Hematopoietic multipotent progenitor cell (in vitro differentiated cells): ENCODE measurements around the gene CCDC157. TPM values are rescaled to one million over a fixed set of nuclear protein-coding genes. Genes with fewer than 3 reads are reported as not detected.

Source experiments
- DNase-seq, 3 donors: peaks; one replicate each; pipeline ENCODE4 v3.0.0-alpha.2; 2011 to 2015; ENCODE audit warnings: low read depth in 2 of 3, low spot score in 2 of 3
- total RNA-seq: library from RNA; depleted of rRNA; stranded (reverse); fragments of >200 nt; gene quantifications from one replicate; pipeline ENCODE4 v1.2.3, GENCODE V29; 2012

Gene CCDC157
- 5.9 TPM for total RNA-seq

GRCh38 chr22:30356449-30357235 lies at the start of gene CCDC157, which contains the start of gene SF3A1:
Gene CCDC157 (plus strand): TSS chr22:30357007. CDS start chr22:30366001, 8,994 bp downstream.
Gene SF3A1 (minus strand): TSS chr22:30356894. CDS start chr22:30356792, 102 bp downstream.
- DNase-seq, result peak; percentile 84 to 93 (median 92)

GRCh38 chr22:30307041-30307574 lies 49.7 kb upstream of the CCDC157 start:
- DNase-seq, result no peak

- DNase-seq, result no peak
Measured at GRCh38 chr22:30308093-30308492, 48.7 kb upstream of the CCDC157 start.

- peak in 1 of 3 donors; percentile 47 for DNase-seq
Measured at GRCh38 chr22:30308518-30309230, 48.1 kb upstream of the CCDC157 start.

- no peak for DNase-seq
Measured at GRCh38 chr22:30309951-30310741, 46.7 kb upstream of the CCDC157 start.

- no peak for DNase-seq
Measured at GRCh38 chr22:30310881-30311771, 45.7 kb upstream of the CCDC157 start.

GRCh38 chr22:30312053-30312452 lies 44.8 kb upstream of the CCDC157 start:
- no peak for DNase-seq

- no peak for DNase-seq
Measured at GRCh38 chr22:30313527-30314363, 43.1 kb upstream of the CCDC157 start.

- DNase-seq, result peak in 2 of 3 donors; percentile 80 to 91
Measured at GRCh38 chr22:30314915-30315314, 41.9 kb upstream of the CCDC157 start.

- DNase-seq, result no peak
Measured at GRCh38 chr22:30315962-30316576, 40.7 kb upstream of the CCDC157 start.

GRCh38 chr22:30317778-30318177 lies 39.0 kb upstream of the CCDC157 start:
- no peak for DNase-seq

- no peak for DNase-seq
Measured at GRCh38 chr22:30318799-30319419, 37.9 kb upstream of the CCDC157 start.

- no peak for DNase-seq
Measured at GRCh38 chr22:30320021-30320556, 36.7 kb upstream of the CCDC157 start.

- DNase-seq, result no peak
Measured at GRCh38 chr22:30321461-30321860, 35.3 kb upstream of the CCDC157 start.

- DNase-seq, result no peak
Measured at GRCh38 chr22:30323246-30323645, 33.6 kb upstream of the CCDC157 start.

GRCh38 chr22:30324014-30324730 lies 32.6 kb upstream of the CCDC157 start:
- DNase-seq, result peak in 1 of 3 donors; percentile 54
